ENCODE measurements around the gene KLLN.
A peak's percentile ranks its signal among the peaks of the same experiment; 100 is the strongest.

Gene KLLN

GRCh38 chr10:87843714-87844113, 19.6 kb downstream of the KLLN start:
- TF ChIP-seq ZFX (IDR thresholded peaks at IDR 0.05; ENCODE audit: borderline replicate concordance) (no peak), CTCF (IDR thresholded peaks at IDR 0.05) (no peak)
- 0 out of 2 replicates have a peak overlapping the region, but pooled peaks have one; percentile 10 for H3K27ac ChIP-seq

DNA sequence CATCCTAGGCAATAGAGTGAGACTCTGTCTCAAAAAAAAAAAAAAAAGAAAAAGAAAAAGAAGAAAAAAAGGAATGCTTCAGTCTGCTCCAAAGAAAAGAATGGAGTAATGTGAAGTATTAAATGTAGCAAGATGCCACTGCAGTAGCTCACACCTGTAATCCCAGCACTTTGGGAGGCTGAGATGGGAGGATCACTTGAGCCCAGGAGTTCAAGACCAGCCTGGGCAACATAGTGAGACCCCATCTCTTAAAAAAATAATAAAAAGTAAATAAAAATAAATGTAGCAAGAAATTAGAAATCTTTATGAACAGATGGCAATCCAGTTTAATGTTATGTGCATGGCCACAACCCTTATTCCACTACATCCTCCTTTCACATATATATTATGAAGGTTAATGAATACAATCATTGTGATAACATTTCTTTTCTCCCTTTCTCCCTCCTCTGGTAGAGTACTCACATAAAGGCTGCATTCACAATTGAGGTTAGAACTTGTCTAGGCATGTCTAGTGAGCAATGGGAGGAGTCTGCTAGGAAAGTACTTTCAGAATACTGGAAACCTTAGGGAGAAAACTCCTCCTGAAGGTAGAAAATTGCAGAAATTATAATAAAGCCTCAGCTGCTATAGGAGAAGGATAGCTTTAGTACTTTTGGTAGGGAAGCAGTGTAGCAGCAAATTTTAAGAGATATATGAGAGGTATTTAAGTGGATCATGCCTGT, 20.4 kb downstream of the KLLN start:
- peak overlapping the region; percentile 10; the same call in 1 of the 2 replicates for H3K27ac ChIP-seq
- TF ChIP-seq ZFX (IDR thresholded peaks at IDR 0.05; ENCODE audit: borderline replicate concordance): no peak
- TF ChIP-seq CTCF (IDR thresholded peaks at IDR 0.05): no peak

DNA sequence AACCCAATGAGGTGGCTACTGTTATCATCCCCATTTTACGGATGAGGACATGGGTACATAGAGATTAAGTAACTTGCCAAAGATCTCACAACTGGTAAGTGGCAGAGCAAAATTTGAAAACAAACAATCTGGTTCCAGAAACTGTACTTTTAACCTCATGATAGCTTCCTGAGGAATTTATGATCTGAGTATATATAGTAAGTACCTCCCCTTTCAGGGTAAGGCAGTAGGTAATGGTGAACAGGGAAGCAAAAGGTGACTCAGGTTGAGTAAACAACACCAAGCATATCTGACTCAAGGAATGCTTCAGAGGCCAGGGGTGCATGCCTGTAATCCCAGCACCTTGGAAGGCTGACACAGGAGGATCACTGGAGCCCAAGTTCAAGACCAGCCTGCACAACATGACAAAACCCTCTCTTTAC, 21.1 kb downstream of the KLLN start:
- peak overlapping the region; percentile 10; the same call in 1 of the 2 replicates for H3K27ac ChIP-seq
- TF ChIP-seq CTCF (IDR thresholded peaks at IDR 0.05) (no peak), ZFX (IDR thresholded peaks at IDR 0.05; ENCODE audit: borderline replicate concordance) (no peak)

DNA sequence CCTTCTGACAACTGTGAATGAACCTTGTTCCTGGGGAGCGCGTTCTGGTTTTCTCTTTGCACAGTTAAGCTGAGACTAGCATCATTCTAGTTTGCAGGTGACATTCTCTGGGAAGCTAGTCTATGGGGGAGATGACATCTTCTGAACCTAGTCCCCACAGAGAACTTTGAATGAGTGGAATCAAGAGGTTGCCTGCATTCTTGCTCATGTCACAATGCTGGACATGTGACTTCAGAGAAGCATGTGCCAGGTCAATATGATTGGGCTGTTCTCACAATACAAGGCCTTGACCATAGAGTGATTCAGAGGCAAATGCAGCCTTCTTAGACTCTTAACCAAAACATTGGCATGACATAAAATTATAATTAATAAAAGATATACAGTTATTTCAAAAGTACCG, 22.1 kb downstream of the KLLN start:
- no peak overlapping the region for H3K27ac ChIP-seq
- no peak for TF ChIP-seq CTCF (IDR thresholded peaks at IDR 0.05)
- TF ChIP-seq ZFX (IDR thresholded peaks at IDR 0.05; ENCODE audit: borderline replicate concordance): no peak

GRCh38 chr10:87838650-87839049, 24.7 kb downstream of the KLLN start:
- TF ChIP-seq CTCF (IDR thresholded peaks at IDR 0.05): no peak
- no peak for TF ChIP-seq ZFX (IDR thresholded peaks at IDR 0.05; ENCODE audit: borderline replicate concordance)
- no peak overlapping the region for H3K27ac ChIP-seq

GRCh38 chr10:87837445-87837844, 25.9 kb downstream of the KLLN start:
- no peak overlapping the region for H3K27ac ChIP-seq
- TF ChIP-seq ZFX (IDR thresholded peaks at IDR 0.05; ENCODE audit: borderline replicate concordance): no peak
- no peak for TF ChIP-seq CTCF (IDR thresholded peaks at IDR 0.05)

DNA sequence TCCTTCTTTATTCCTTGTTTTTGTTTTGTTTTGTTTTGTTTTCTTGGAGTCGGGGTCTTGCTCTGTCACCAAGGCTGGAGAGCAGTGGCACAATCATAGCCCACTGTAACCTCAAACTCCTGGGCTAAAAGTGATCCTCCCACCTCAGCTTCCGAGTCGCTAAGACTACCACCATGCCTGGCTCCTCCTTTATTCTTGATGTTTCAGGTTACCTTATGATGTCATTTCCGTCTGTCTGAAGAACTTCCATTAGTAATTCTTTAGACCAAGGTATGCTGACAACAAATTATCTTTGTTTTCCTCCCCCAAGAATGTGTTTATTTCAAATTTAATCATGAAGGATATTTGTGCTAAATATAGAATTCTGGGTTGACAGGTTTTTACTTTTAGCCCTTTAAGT, 27.2 kb downstream of the KLLN start:
- TF ChIP-seq CTCF (IDR thresholded peaks at IDR 0.05): no peak
- no peak for TF ChIP-seq ZFX (IDR thresholded peaks at IDR 0.05; ENCODE audit: borderline replicate concordance)

More for the DNA sequence above, 27.2 kb downstream of the KLLN start:
- no peak overlapping the region for H3K27ac ChIP-seq

Data from 22Rv1 (cell line).